H9 (cell line): ENCODE measurements around the gene RANBP17. TPM values are rescaled to one million over a fixed set of nuclear protein-coding genes. Genes with fewer than 3 reads are reported as not detected.
A peak's percentile ranks its signal among the peaks of the same experiment; 100 is the strongest.

Experiments used
- DNase-seq: peaks from one replicate; pipeline ENCODE4 v3.0.0-alpha.2; 2017
- H2AFZ ChIP-seq: one replicate; pipeline ENCODE4 v1.6.1; 2013; ENCODE audit warnings: mild to moderate bottlenecking, low read length, control low read depth, moderate library complexity
- H2AK5ac ChIP-seq: 2 replicates; pipeline ENCODE4 v1.6.1; 2013; ENCODE audit warnings: low read length, control low read depth, mixed read lengths; ENCODE audit not compliant: insufficient read length
- H2BK120ac ChIP-seq: one replicate; pipeline ENCODE4 v1.6.1; 2013; ENCODE audit warnings: low read depth, mild to moderate bottlenecking, low read length, control low read depth, inconsistent platforms; ENCODE audit not compliant: poor library complexity, severe bottlenecking
- H2BK12ac ChIP-seq: 2 replicates; pipeline ENCODE4 v1.6.1; 2013; ENCODE audit warnings: low read length, control low read depth, mixed read lengths, low read depth; ENCODE audit not compliant: insufficient read length
- H2BK15ac ChIP-seq: 2 replicates; pipeline ENCODE4 v1.6.1; 2013; ENCODE audit warnings: low read depth, low read length, control low read depth
- H2BK20ac ChIP-seq: one replicate; pipeline ENCODE4 v1.6.1; 2013; ENCODE audit warnings: low read depth, mild to moderate bottlenecking, low read length, control low read depth, inconsistent platforms; ENCODE audit not compliant: poor library complexity, severe bottlenecking
- H2BK5ac ChIP-seq: 2 replicates; pipeline ENCODE4 v1.6.1; 2013; ENCODE audit warnings: low read length, control low read depth, mixed read lengths; ENCODE audit not compliant: insufficient read length
- H3K14ac ChIP-seq: 2 replicates; pipeline ENCODE4 v1.6.1; 2013; ENCODE audit warnings: low read length, control low read depth; ENCODE audit not compliant: insufficient read depth
- H3K18ac ChIP-seq: 2 replicates; pipeline ENCODE4 v1.6.1; 2013; ENCODE audit warnings: low read depth, mild to moderate bottlenecking, mixed read lengths, low read length, control low read depth; ENCODE audit not compliant: insufficient read length
- H3K23ac ChIP-seq: 2 replicates; pipeline ENCODE4 v1.6.1; 2013; ENCODE audit warnings: low read length, control low read depth, mixed read lengths, low read depth; ENCODE audit not compliant: insufficient read length
- H3K23me2 ChIP-seq: 2 replicates; pipeline ENCODE4 v1.6.1; 2013; ENCODE audit warnings: low read depth, mild to moderate bottlenecking, mixed read lengths, low read length, control low read depth; ENCODE audit not compliant: insufficient read length, poor library complexity, severe bottlenecking
- H3K27ac ChIP-seq: 2 replicates; pipeline ENCODE4 v1.5.1; 2013; ENCODE audit warnings: low read length, control low read depth, mixed read lengths, low read depth; ENCODE audit not compliant: insufficient read length
- H3K27me3 ChIP-seq: 2 replicates; pipeline ENCODE4 v1.6.1; 2013; ENCODE audit warnings: low read length, control low read depth, inconsistent platforms; ENCODE audit not compliant: insufficient read depth
- H3K4ac ChIP-seq: 2 replicates; pipeline ENCODE4 v1.6.1; 2013; ENCODE audit warnings: low read depth, mild to moderate bottlenecking, control low read depth, inconsistent platforms, low read length, moderate library complexity
- H3K4me1 ChIP-seq: 2 replicates; pipeline ENCODE4 v1.6.1; 2013; ENCODE audit warnings: low read length, control low read depth, inconsistent platforms; ENCODE audit not compliant: insufficient read depth
- H3K4me2 ChIP-seq: 2 replicates; pipeline ENCODE4 v1.6.1; 2013; ENCODE audit warnings: low read length, control low read depth, mixed read lengths; ENCODE audit not compliant: insufficient read length, insufficient read depth
- H3K56ac ChIP-seq: 2 replicates; pipeline ENCODE4 v1.6.1; 2013; ENCODE audit warnings: low read depth, mild to moderate bottlenecking, mixed read lengths, low read length, control low read depth; ENCODE audit not compliant: insufficient read length
- H3K79me1 ChIP-seq: 2 replicates; pipeline ENCODE4 v1.6.1; 2013; ENCODE audit warnings: low read depth, mild to moderate bottlenecking, moderate library complexity, low read length, control low read depth, inconsistent platforms; ENCODE audit not compliant: insufficient read depth, poor library complexity, severe bottlenecking
- H3K79me2 ChIP-seq: 2 replicates; pipeline ENCODE4 v1.6.1; 2013; ENCODE audit warnings: low read length, control low read depth, inconsistent platforms; ENCODE audit not compliant: insufficient read depth
- H3K9ac ChIP-seq: 2 replicates; pipeline ENCODE4 v1.6.1; 2013; ENCODE audit warnings: low read length, control low read depth, mixed read lengths; ENCODE audit not compliant: insufficient read length; ENCODE audit errors: extremely low read depth
- H3K9me3 ChIP-seq: one replicate; pipeline ENCODE4 v1.6.1; 2013; ENCODE audit warnings: low read depth, low read length, inconsistent platforms; ENCODE audit not compliant: control insufficient read depth
- H3T11ph ChIP-seq: one replicate; pipeline ENCODE4 v1.6.1; 2013; ENCODE audit warnings: mild to moderate bottlenecking, low read length, control low read depth, inconsistent platforms
- H4K20me1 ChIP-seq: one replicate; pipeline ENCODE4 v1.6.1; 2013; ENCODE audit not compliant: control insufficient read depth, insufficient read length, insufficient read depth
- H4K5ac ChIP-seq: 2 replicates; pipeline ENCODE4 v1.6.1; 2013; ENCODE audit warnings: low read depth, mild to moderate bottlenecking, mixed read lengths, low read length, control low read depth; ENCODE audit not compliant: insufficient read length
- H4K8ac ChIP-seq: replicated peaks from 2 replicates; pipeline ENCODE4 v1.6.1; 2013; ENCODE audit warnings: low read length, control low read depth, mixed read lengths, low read depth; ENCODE audit not compliant: insufficient read length
- H4K91ac ChIP-seq: 2 replicates; pipeline ENCODE4 v1.6.1; 2013; ENCODE audit warnings: low read depth, mild to moderate bottlenecking, moderate library complexity, mixed read lengths, low read length, control low read depth; ENCODE audit not compliant: insufficient read length
- H3K27ac Mint-ChIP-seq, 3 experiments: 2 replicates in 2 of 3; 3 replicates in 1 of 3; pipeline ENCODE4 v1.8.0; 2020 to 2021; ENCODE audit warnings: mixed read lengths in 3 of 3, mild to moderate bottlenecking in 1 of 3, moderate library complexity in 1 of 3
- H3K27me3 Mint-ChIP-seq: 2 replicates; pipeline ENCODE4 v1.8.0; 2021; ENCODE audit warnings: low read depth, mild to moderate bottlenecking, moderate library complexity, mixed read lengths
- H3K36me3 Mint-ChIP-seq, 3 experiments: 2 replicates in 2 of 3; 3 replicates in 1 of 3; pipeline ENCODE4 v1.8.0; 2020 to 2021; ENCODE audit warnings: low read depth in 3 of 3, mixed read lengths in 3 of 3; ENCODE audit not compliant: insufficient read depth in 1 of 3
- H3K4me1 Mint-ChIP-seq, 2 experiments: 2 replicates each; pipeline ENCODE4 v1.8.0; 2020; ENCODE audit warnings: mixed read lengths in 2 of 2
- H3K4me3 Mint-ChIP-seq, 2 experiments: 2 replicates in 1 of 2; 3 replicates in 1 of 2; pipeline ENCODE4 v1.8.0; 2020 to 2021; ENCODE audit warnings: mild to moderate bottlenecking in 2 of 2, mixed read lengths in 2 of 2, moderate library complexity in 1 of 2
- H3K9me3 Mint-ChIP-seq, 2 experiments: 2 replicates in 1 of 2; 3 replicates in 1 of 2; pipeline ENCODE4 v1.8.0; 2020; ENCODE audit warnings: mild to moderate bottlenecking in 2 of 2, mixed read lengths in 2 of 2, moderate library complexity in 1 of 2
- CTCF ChIP-seq: fragments of 200-600 bp; sonication (generic); conservative IDR thresholded peaks from 3 replicates; pipeline ENCODE4 v1.8.0; 2021; ENCODE audit warnings: antibody characterized with exemption, mild to moderate bottlenecking
- WGBS: extraction: QIAGEN DNeasy Blood & Tissue Kit; methylation state at CpG from one replicate; pipeline ENCODE4 v1.1.7; 2013; ENCODE audit warnings: missing lambda C conversion rate, low lambda C conversion rate, mixed read lengths; ENCODE audit not compliant: insufficient read length; ENCODE audit errors: extremely low coverage; 5-methylcytosine and 5-hydroxymethylcytosine counted together
- total RNA-seq: library from RNA; stranded (reverse); gene quantifications from 2 replicates; pipeline ENCODE4 v1.2.1, GENCODE V29; 2021

The RANBP17 gene
- total RNA-seq, 1 experiment from 2014 or later: 16.5 TPM

- Histone ChIP-seq H3K27me3 (no peaks in the 10 kb centered on the region), H4K8ac (no peak overlapping the region), H4K91ac (no peak overlapping the region), H3K23ac (no peak overlapping the region), H3K9me3 (no peaks in the 10 kb centered on the region), H2BK5ac (no peak overlapping the region), H3K4me2 (no peak overlapping the region), H4K5ac (no peak overlapping the region), H3K4ac (no peak overlapping the region), H3K79me2 (no peaks in the 10 kb centered on the region), H3K4me1 (no peaks in the 10 kb centered on the region), H3K27ac (no peak overlapping the region), H3K56ac (no peak overlapping the region), H2BK15ac (no peak overlapping the region), H2AK5ac (no peak overlapping the region), H2BK120ac (no peak overlapping the region), H3K79me1 (no peaks in the 10 kb centered on the region), H2AFZ (no peak overlapping the region), H3K18ac (no peak overlapping the region), H2BK12ac (no peak overlapping the region), H4K20me1 (no peaks in the 10 kb centered on the region), H3K23me2 (no peaks in the 10 kb centered on the region), H3T11ph (no peak overlapping the region), H3K9ac (no peak overlapping the region), H3K14ac (no peak overlapping the region), H2BK20ac (no peak overlapping the region)
- Mint-ChIP-seq H3K36me3 (no peaks in the 10 kb centered on the region), H3K4me3 (no peak overlapping the region), H3K27me3 (no peaks in the 10 kb centered on the region), H3K4me1 (peaks cover 2 to 6% of the 10 kb centered on the region in 2 experiments), H3K27ac (no peak overlapping the region), H3K9me3 (no peaks in the 10 kb centered on the region)
- TF ChIP-seq CTCF: peak; percentile 81
- WGBS: no CpG with 5 or more reads among the region's 2 CpGs
- peak; percentile 56 for DNase-seq
Observed at GRCh38 chr5:171272996-171273970, 411.5 kb downstream of the RANBP17 start.
